Gastroesophageal sphincter (tissue), 4 donors: ENCODE measurements around the gene EIF2AK2. TPM values are rescaled to one million over a fixed set of nuclear protein-coding genes. Genes with fewer than 3 reads are reported as not detected.
A peak's percentile ranks its signal among the peaks of the same experiment; 100 is the strongest.

Experiments
- ATAC-seq: fragments of 150-250 bp; one replicate; pipeline ENCODE4 v1.9.1; 2016; ENCODE audit warnings: mild to moderate bottlenecking, moderate library complexity
- H3K27ac ChIP-seq, 4 donors: fragments of 200-600 bp; sonication (generic) in 3 of 4; 1 replicate in 3 of 4; 2 replicates in 1 of 4; pipeline ENCODE4 v1.5.1; 2016 to 2019
- H3K27me3 ChIP-seq: fragments of 200-600 bp; sonication (generic); one replicate; pipeline ENCODE4 v1.5.1; 2019
- H3K36me3 ChIP-seq, 2 donors: fragments of 200-600 bp; sonication (generic); one replicate each; pipeline ENCODE4 v1.5.1; 2019; ENCODE audit warnings: control low read depth in 1 of 2
- H3K4me1 ChIP-seq, 3 donors: fragments of 200-600 bp; sonication (generic); 1 replicate in 2 of 3; 2 replicates in 1 of 3; pipeline ENCODE4 v1.5.1; 2016 to 2019; ENCODE audit warnings: control low read depth in 2 of 3
- H3K4me3 ChIP-seq, 2 donors: fragments of 200-600 bp; sonication (generic); one replicate each; pipeline ENCODE4 v1.5.1; 2019; ENCODE audit warnings: mild to moderate bottlenecking in 1 of 2, moderate library complexity in 1 of 2
- H3K9me3 ChIP-seq, 3 donors: fragments of 200-600 bp; sonication (generic); one replicate each; pipeline ENCODE4 v1.5.1; 2017 to 2019; ENCODE audit warnings: control low read depth in 2 of 3
- CTCF ChIP-seq, 4 experiments: fragments of 200-600 bp in 2 of 4; fragments of 450-650 bp in 2 of 4; sonication (generic) in 1 of 4; IDR thresholded peaks; one replicate each; pipeline ENCODE4 v1.5.1; 2017 to 2019; ENCODE audit warnings: antibody characterized with exemption in 4 of 4, mild to moderate bottlenecking in 2 of 4, moderate library complexity in 2 of 4
- EP300 ChIP-seq: sonication (generic); formaldehyde crosslinking; IDR thresholded peaks from one replicate; pipeline ENCODE4 v1.6.1; 2017; ENCODE audit warnings: antibody characterized with exemption, mild to moderate bottlenecking
- POLR2A ChIP-seq, 2 donors: fragments of 450-650 bp; IDR thresholded peaks; one replicate each; pipeline ENCODE4 v1.6.1; 2017; ENCODE audit warnings: antibody characterized with exemption in 2 of 2, mild to moderate bottlenecking in 2 of 2, moderate library complexity in 1 of 2
- POLR2AphosphoS5 ChIP-seq: sonication (generic); formaldehyde crosslinking; IDR thresholded peaks from one replicate; pipeline ENCODE4 v1.6.1; 2017; ENCODE audit warnings: antibody characterized with exemption
- WGBS, 2 donors: methylation state at CpG; one replicate each; pipeline ENCODE4 v1.1.5; 2018; ENCODE audit warnings: low coverage in 1 of 2; 5-methylcytosine and 5-hydroxymethylcytosine counted together
- total RNA-seq, 4 donors: library from RNA; depleted of rRNA; stranded (reverse); fragments of >200 nt; gene quantifications; one replicate each; pipeline ENCODE4 v1.1.0, GENCODE V29; 2016

The EIF2AK2 gene
- total RNA-seq, 4 donors from 2014 or later = 25.3 to 33.2 (median 29.9) TPM

DNA sequence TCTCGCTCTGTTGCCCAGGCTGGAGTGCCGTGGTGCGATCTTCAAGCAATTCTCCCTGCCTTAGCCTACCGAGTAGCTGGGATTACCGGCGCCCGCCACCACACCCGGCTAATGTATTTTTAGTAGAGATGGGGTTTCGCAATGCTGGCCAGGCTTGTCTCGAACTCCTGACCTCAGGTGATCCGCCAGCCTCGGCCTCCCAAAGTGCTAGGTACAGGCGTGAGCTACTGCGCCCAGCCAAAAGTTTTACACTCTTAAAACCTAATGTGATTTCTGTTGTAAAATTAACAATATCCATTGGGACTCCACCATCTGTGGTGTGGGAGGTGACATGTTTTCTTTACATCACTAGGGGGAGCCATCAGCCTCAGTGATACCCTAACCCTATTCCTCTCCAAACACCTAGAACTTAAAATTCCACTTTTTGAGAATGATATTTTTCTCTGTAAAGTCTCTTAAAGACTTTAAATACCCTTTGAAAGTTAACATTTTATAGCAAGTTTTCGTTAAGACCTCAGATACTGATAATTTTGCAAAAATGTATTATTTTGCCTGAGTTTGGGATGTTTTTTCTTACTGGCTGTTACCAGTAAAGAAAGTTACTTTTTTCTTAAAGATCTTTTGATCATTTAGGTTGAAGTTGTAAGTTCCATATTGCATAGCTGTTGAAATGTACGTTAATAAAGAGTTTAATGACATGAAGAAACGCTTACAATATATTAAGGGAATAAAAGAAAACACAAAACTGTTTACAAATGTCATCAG is 11.6 kb upstream of the EIF2AK2 start:
- Histone ChIP-seq H3K36me3 (no peaks in the 10 kb centered on the region), H3K4me1 (no peaks in the 10 kb centered on the region), H3K4me3 (no peak overlapping the region), H3K9me3 (peaks cover 0 to 15% (median 0%) of the 10 kb centered on the region in 3 donors), H3K27me3 (peaks cover 3% of the 10 kb centered on the region), H3K27ac (no peak overlapping the region)
- peak; percentile 28 to 62 (median 49) for TF ChIP-seq CTCF (IDR thresholded peaks at IDR 0.05)
- TF ChIP-seq EP300 = no peak
- no peak for TF ChIP-seq POLR2AphosphoS5
- ATAC-seq = peak; percentile 58
- WGBS, 2 donors = 44 to 61% methylated on average over 10 of the region's 17 CpGs

GRCh38 chr2:37167636-37168180 is 10.9 kb upstream of the EIF2AK2 start:
- TF ChIP-seq POLR2A (IDR thresholded peaks at IDR 0.05) = no peak
- TF ChIP-seq CTCF (IDR thresholded peaks at IDR 0.05) = no peak
- no peak for TF ChIP-seq EP300
- no peak for TF ChIP-seq POLR2AphosphoS5
- H3K27ac ChIP-seq = no peak overlapping the region
- ATAC-seq = no peak
- no peak overlapping the region for H3K4me3 ChIP-seq
- peaks cover 0 to 18% (median 0%) of the 10 kb centered on the region in 3 donors for H3K9me3 ChIP-seq
- WGBS, 2 donors = 88 to 92% methylated on average over 3 of the region's 3 CpGs
- no peaks in the 10 kb centered on the region for H3K4me1 ChIP-seq
- no peaks in the 10 kb centered on the region for H3K36me3 ChIP-seq
- peaks cover 3% of the 10 kb centered on the region for H3K27me3 ChIP-seq

DNA sequence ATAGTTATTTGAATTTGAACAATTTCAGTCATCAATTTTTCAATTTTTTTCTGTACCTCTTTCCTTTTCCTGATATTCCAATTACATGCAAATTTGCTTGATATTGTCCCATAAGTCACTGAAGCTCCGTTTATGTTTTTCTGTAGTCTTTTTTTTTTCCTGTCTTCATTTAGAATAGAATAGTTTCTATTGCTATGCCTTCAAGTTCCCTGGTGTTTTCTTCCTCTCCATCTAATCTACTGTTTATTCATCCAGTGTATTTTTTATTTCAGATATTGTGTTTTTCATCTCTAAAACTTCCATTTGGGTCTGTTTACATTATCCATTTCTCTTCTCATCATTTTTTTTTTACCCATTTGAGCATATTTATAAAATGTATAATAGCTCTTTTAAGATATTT is 8.0 kb upstream of the EIF2AK2 start:
- no peaks in the 10 kb centered on the region for H3K36me3 ChIP-seq
- H3K27me3 ChIP-seq = no peaks in the 10 kb centered on the region
- peaks cover 0 to 18% (median 0%) of the 10 kb centered on the region in 3 donors for H3K9me3 ChIP-seq
- TF ChIP-seq POLR2AphosphoS5 = no peak
- TF ChIP-seq CTCF (IDR thresholded peaks at IDR 0.05) = no peak
- TF ChIP-seq POLR2A (IDR thresholded peaks at IDR 0.05) = no peak
- TF ChIP-seq EP300 = no peak
- no peaks in the 10 kb centered on the region for H3K4me1 ChIP-seq
- WGBS, 2 donors = 71% methylated on average over 1 of the region's 1 CpG; no CpG with 5 or more reads in 1 of the 2 donors
- no peak overlapping the region for H3K4me3 ChIP-seq
- no peak overlapping the region for H3K27ac ChIP-seq
- ATAC-seq = no peak

GRCh38 chr2:37156071-37156856 is 516 bp downstream of the EIF2AK2 start:
- H3K4me3 ChIP-seq = peak overlapping the region; percentile 38 to 85
- peak; percentile 80 for ATAC-seq
- H3K9me3 ChIP-seq = no peaks in the 10 kb centered on the region
- H3K36me3 ChIP-seq = peaks cover 0 to 17% of the 10 kb centered on the region in 2 donors
- 0 to 1% methylated on average over 9 to 21 of the region's 27 CpGs for WGBS, 2 donors
- TF ChIP-seq EP300 (no peak), POLR2A (IDR thresholded peaks at IDR 0.05) (no peak), CTCF (IDR thresholded peaks at IDR 0.05) (no peak), POLR2AphosphoS5 (no peak)
- peaks cover 0 to 24% (median 7%) of the 10 kb centered on the region in 3 donors for H3K4me1 ChIP-seq
- peak overlapping the region; percentile 5 to 96 (median 93) for H3K27ac ChIP-seq
- no peaks in the 10 kb centered on the region for H3K27me3 ChIP-seq
